ENCODE results near the gene CEMIP.

DNA sequence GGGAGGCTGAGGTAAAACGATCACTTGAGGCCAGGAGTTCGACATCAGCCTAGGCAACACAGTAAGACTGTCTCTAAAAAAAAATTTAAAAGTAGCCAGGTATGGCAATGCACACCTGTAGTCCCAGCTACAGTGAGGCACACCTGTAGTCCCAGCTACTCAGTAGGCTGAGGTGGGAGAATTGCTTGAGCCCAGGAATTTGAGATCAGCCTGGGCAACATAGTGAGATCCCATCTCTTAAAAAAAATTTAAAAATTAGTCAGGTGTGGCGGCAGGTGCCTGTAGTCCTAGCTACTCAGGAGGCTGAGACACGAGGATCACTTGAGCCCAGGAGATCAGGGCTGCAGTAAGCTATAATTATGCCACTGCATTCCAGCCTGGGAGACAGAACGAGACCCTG is 203.7 kb downstream of the CEMIP start:
- TF ChIP-seq EZH2 (IDR thresholded peaks at IDR 0.05), result no peak
- TF ChIP-seq, protein P1, sequence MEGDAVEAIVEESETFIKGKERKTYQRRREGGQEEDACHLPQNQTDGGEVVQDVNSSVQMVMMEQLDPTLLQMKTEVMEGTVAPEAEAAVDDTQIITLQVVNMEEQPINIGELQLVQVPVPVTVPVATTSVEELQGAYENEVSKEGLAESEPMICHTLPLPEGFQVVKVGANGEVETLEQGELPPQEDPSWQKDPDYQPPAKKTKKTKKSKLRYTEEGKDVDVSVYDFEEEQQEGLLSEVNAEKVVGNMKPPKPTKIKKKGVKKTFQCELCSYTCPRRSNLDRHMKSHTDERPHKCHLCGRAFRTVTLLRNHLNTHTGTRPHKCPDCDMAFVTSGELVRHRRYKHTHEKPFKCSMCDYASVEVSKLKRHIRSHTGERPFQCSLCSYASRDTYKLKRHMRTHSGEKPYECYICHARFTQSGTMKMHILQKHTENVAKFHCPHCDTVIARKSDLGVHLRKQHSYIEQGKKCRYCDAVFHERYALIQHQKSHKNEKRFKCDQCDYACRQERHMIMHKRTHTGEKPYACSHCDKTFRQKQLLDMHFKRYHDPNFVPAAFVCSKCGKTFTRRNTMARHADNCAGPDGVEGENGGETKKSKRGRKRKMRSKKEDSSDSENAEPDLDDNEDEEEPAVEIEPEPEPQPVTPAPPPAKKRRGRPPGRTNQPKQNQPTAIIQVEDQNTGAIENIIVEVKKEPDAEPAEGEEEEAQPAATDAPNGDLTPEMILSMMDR (IDR thresholded peaks at IDR 0.05), result no peak

Measured in neural progenitor cell (in vitro differentiated cells).